SHP77 treated with DMSO at 0.1 percent for 48 hours (cell line): Measurements from ENCODE around the gene LAP3.
"Not testable (repeated sequence)": the region's sequence is repeated elsewhere in the genome, so short reads cannot be mapped to it uniquely, and the experiment has no call there.

ENCODE experiments used
- DNase-seq: peaks from one replicate; lab custom pipeline; 2025; lab: John Stamatoyannopoulos, UW

The LAP3 gene

DNA sequence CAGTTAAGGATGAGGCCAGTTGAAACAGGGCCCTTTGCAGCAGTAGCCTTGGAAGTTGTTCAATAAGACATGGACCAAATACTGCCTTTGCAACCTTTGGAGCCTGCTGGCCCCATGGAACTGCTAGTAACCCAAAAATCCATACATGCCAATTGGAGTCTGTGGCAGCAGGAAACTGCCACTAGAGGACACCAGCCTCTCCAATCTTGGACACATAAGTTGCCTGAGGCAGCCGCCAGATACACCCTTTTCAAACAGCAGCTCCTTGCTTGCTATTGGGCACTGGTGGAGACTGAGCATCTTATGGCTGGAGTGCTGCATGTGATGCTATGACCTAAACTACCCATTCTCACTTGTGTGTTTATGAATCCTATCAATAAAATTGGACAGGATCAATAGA, 14.8 kb upstream of the LAP3 start:
- no peak for DNase-seq

DNA sequence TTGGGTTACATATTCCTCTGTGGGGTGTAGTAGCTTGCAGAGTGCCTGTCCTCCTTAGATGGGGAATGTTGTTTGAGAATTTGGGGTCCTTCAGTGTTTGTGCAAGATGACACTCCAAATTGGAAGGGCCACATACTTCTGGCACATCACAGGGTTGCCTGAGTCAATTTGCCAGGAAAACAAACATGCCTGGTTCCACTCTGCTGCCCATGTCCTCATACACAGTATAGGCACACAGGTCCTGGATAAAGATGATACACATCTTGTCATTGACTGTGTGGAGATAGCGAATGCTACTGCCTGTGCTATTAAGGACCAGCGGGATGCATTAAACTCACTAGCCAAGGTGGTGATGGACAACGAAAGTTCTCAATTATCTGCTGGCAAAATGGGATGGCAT, 11.2 kb upstream of the LAP3 start:
- no peak for DNase-seq

DNA sequence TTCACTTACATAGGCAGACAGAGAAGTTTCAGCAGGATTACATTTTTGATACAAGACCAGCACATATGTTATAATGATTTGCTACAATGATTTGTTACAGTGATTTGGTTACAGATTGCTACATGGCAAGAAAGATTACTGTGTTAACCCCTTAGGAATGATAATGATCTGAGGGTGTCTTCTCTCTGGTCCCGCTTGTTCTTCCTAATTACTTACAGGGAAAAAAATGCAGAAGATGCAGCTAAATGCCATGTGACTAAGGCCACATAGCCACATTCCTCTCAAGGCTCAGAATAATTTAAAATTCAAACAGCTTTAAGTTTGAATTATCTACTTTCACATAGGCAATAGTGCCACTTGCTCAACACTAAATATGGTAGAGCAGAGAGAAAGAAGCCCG, 9.7 kb upstream of the LAP3 start:
- no peak for DNase-seq

DNA sequence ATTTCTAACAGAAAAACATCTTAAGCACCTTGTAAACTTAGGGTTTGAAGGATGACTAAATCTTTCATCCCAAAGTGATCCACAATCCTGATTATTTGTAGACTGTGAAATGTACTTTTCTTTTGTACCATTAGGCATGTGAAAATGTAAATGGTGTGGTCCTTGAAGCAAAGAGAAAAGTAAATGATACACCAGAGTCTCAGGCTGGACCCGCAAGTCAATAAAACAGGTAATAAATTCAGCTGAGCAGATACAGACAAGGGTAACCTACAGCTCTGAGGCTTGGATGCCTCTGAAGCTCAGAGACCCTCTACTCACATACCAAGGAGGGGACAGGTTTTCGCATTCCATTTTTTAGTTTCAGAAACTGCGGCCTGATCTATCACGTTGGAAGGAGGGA, 2.8 kb upstream of the LAP3 start:
- no peak for DNase-seq

DNA sequence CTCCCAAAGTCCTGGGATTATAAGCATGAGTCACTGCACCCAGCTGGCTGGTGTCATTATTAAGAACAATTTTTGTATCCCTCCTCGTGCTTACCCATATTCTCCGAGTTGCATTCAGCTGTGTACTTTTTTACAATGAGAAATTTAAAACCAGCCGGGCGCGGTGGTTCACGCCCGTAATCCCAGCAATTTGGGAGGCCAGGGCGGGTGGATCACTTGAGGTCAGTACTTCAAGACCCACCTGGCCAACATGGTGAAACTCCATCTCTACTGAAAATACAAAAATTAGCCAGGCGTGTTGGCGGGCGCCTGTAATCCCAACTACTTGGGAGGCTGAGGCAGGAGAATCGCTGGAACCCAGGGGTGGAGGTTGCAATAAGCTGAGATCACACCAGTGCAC, 1.8 kb upstream of the LAP3 start:
- not testable (repeated sequence) for DNase-seq

DNA sequence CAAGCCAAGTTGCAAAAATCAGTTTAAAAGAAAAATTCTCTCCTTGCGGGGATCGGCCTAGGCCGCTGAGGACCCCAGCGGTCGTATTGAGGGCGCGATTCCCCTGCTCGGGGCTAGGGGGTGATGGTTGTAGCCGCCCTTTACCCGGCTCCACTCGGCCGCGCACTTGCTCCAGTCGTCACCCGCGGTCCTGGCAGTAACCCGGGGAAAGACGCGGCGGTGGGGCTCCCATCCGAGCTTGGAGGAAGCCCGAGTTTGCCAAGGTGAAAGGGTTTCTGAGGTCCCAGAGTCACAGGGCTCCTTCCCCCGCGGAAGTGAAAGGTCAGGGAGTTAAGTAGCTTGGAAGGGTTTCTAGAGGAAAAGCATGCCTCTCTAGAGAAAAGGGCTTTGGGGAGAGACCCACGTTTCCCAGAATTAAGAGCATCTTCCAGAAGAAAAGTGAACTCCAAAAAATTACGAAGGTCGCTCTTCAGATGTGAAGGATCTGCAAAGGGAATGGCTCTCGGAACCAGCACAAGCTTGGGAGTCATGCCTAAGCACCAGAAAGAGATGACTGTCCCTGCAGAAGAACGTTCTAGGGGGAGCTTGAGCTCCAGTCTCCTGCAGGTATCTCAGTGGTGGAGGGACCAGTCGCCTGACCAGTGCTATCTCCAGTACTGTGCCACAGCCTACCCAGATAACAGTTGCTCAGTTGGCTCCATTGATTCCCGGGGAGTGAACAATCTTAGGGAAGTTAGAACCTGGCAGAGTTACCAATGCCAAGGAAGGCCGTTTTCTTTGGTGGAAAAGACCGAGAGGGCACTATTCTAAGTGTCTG, 875 bp downstream of the LAP3 start:
- DNase-seq, result no peak

DNA sequence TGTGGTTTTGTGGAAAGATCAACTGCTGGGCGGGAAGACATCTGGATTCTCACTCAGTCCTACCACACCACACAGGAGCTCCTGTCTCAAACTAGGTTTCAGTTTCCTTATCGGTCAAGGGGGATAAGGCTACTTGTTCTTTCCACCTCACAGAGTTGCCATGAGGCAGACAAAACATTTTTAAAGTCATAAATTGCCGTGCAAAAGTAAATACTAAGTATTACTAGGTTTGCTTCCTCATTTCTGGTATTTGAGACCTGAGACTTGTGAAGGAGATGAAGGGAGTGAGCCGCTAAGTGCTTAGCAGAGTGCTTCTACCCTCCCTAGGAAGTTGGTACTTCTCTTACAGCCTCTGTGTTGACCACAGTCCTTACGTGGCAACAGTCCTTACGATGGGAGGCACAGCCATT, 1.5 kb downstream of the LAP3 start:
- DNase-seq, result no peak

DNA sequence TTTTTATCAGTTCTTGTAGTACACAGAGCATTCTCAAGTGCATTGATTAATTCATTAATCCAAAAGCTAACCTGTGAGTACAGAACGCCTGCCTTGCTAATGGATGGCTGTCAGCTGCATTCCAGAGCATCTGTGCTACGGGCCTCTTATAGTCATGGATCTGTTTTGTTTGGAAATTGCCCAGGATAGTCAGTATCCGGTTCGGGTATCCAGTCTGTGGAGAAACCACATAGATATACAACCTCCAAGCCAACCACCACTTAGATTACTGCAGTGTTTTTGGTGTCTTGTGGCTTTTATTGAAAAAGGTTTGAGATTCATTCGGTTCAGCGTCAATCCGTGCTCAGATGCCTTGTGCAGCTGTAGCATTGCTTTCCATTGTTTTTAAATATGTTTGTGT, 4.0 kb downstream of the LAP3 start:
- DNase-seq, result no peak

DNA sequence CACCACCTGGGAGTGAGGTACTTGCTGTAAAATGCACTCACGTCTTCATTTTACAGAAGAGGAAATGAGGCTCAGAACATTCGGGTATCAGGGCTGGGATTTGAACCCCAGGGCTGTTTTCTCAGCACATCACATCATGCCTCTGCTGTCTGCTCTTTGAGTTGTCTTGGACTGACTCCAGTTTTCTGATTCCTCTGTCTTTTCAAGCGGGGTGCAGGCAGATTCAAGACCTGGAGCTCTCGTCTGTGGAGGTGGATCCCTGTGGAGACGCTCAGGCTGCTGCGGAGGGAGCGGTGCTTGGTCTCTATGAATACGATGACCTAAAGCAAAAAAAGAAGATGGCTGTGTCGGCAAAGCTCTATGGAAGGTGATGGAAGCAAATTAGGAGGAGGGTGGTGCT, 6.3 kb downstream of the LAP3 start:
- DNase-seq, result no peak

DNA sequence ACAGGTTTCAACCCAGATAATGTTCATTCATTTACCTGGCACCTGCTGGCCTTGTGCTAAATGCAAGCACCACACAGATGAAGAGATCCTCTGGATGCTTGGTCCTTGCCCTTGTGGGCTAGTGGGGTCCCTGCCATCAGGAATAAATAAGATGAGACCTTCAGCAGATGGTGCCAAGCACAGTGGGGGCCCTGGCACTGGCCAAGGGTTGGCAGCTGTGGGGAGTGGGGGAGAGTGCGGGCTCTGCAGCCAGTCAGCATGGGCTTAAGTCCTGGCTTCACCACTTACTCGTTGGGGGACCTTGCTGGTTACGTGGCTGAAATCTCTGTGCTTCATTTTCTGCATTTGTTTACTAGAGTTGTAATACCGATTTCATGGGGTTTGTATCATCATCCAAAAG, 6.9 kb downstream of the LAP3 start:
- DNase-seq, result no peak

DNA sequence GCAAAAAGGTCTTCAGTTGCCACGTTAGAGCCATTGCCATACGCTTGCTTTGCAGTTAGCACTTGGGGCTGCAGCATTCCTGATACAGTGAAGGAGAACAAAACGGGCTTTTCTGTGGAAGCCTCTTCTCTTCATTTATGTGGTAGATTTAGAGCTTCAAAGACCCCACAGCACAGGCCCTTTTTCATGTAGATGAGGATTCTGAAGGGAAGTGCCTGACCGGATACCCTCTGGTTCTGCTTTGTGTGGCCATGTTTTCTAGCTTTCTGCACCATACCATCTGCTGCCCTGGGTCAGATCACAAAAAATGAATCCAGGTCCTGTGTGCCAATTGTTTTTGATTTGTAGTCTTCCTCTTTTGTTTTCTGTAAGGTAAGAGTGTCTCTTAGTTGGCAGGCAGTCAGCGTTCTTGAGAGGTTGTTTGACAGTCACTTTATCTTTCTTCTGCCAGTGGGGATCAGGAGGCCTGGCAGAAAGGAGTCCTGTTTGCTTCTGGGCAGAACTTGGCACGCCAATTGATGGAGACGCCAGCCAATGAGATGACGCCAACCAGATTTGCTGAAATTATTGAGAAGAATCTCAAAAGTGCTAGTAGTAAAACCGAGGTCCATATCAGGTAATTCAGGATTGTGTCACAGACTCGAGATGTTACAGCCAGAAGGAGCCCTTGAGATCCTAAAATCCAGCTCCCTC, 7.7 kb downstream of the LAP3 start:
- no peak for DNase-seq

DNA sequence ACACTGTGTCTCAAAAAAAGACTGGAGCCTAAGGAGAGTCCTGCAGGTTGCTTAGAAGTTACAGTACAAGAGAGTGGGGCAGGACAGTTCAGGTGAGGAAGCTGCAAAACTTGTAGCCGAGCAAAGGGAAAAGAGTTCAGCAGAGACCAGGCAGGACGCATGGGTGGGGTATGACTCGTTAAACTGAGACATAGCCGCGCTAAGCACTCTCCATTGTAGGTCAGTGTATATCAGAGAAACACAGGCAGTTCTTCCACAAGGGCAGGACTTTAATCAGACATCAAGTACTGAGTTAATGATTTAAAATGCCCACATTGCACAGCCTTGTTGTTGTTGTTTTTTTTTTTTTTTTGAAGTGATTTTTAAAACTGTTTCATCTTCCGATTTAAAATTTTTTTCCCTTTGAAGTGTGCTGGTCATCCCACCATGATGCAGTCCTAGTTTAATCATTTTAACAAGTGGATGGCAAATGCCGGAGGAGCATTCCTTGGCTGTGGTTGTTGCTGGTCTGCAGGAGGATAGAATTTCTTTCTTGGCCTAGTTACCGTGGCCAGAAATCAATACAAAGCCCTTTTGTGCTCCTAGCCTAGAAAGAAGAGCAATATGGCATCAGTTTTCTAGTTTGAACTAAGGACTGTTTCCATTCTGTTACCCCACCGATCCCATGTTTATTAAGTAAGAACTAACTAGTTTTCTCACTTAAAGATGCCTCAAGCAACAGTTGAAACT, 10.3 kb downstream of the LAP3 start:
- no peak for DNase-seq

DNA sequence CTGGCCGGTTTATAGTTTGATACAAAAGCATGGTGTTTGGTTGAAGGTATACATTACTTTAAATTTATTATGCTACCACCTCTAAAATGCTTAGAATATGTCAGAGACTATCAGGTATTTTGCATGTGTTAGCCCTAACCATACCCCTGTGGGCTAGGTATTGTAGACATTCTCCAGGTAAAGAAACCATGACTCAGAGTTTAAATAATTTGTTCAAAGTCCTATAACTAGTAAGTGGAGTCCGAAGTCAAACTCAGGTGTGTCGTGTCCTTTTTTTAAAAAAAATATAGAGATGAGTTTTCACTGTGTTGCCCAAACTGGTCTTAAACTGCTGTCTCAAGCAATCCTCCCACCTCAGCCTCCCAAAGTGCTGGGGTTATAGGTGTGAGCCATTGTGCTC, 12.4 kb downstream of the LAP3 start:
- DNase-seq, result no peak

DNA sequence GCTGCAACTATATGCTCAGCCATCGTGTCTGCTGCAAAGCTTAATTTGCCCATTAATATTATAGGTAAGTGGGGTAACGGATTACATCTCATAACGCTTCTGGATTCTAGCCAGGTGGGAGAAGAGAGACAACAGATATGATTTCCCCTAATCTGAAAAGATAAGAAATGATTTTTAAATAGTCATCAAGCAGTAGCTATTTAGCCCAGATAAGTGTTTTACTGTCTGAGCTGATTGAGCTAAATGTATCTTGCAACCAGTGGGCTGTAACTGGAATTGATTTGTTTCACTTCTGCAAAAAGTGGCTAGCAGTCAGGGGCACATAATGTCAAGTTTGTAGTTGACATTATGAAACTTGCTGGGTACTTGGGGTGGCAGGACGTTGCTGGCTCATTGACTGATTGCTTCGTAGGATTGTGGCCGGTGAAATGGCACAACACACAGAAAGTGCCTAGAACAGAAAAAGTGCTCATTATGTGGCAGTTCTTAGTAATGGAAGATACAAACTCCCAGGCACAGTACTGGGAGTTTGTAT, 18.5 kb downstream of the LAP3 start:
- no peak for DNase-seq

DNA sequence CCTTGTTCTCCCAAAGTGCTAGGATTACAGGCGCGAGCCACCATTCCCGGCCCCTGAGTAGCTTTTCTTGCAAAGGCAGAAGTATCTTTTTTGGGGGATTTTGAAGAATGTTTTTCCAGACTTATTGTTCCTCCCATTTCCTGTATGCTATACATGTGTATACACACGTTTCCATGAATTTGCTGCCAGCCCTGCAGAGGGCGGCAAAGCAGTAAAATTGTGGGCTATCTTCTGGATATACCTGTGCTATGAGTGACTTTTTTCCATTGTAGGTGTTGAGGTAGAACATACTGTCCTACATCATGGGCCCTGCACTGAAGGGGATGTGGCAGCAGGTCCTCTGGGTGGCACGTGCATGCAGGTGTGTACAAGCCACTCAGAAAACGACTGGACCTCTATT, 20.5 kb downstream of the LAP3 start:
- no peak for DNase-seq

DNA sequence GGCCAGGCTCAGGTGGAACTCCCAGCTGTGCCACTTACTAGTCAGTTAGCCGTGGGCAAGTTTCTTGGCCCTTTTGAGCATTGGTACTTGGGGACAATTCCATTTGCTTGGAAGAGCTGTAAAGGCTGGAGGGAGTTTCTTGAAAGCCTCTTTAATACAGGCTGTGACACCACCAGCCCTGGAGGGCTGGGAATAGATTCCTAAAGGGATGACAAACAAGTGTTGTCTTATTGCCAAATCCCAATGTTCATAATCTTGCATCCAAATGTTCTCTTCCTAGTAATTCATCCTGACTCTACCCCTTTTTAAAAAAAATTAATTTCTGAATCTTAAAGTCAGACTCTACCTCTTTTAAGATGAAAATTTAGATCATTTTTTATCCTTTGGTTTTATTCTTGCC, 22.8 kb downstream of the LAP3 start:
- no peak for DNase-seq

DNA sequence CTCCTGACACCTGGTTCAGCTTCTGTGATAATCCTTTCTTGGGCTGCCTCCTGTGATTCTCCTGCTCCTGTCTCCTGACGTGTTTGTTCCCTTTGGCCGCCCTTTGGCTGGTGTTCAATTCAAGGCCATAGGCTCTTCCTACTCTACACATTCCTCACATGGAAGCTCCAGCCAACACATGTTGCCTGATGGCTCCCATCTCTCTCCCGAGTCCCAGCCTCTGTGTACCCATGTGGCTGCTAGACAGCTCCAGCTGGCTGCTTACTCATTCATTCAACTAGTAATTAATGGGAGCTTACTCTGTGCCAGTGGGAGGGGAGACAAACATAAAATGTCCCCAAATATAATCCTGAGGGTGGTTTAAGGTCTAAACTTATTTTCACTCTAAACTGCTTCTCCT, 28.2 kb downstream of the LAP3 start:
- DNase-seq, result no peak

DNA sequence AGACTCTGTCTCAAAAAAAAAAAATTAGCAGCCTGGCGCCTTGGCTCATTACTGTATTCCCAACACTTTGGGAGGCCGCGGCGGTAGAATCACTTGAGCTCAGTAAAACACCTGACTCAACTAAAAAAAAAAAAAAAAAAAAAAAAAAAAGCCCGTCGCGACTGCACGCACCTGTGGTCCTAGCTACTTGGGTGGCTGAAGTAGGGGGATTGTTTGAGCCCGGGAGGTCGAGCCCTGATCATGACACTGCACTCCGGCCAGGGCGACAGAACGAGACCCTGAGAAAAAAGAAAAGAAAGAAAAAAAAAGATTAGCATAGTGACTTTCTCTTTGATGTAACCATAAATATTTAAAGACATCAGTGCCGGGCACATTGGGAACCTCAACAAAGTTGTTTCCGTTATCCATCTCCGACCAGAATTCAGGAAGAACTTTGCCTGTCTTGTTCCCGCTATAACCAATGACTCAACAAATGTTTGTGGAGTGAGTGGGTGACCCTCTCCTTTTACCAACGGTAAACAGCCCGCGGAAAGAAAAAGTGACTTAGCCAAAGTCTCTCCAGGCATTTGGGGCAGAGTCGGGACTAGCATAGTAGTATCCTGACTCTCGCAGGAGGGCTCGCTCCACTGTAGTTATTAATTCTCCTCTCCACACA, 36.9 kb downstream of the LAP3 start:
- peak; percentile 8 for DNase-seq

DNA sequence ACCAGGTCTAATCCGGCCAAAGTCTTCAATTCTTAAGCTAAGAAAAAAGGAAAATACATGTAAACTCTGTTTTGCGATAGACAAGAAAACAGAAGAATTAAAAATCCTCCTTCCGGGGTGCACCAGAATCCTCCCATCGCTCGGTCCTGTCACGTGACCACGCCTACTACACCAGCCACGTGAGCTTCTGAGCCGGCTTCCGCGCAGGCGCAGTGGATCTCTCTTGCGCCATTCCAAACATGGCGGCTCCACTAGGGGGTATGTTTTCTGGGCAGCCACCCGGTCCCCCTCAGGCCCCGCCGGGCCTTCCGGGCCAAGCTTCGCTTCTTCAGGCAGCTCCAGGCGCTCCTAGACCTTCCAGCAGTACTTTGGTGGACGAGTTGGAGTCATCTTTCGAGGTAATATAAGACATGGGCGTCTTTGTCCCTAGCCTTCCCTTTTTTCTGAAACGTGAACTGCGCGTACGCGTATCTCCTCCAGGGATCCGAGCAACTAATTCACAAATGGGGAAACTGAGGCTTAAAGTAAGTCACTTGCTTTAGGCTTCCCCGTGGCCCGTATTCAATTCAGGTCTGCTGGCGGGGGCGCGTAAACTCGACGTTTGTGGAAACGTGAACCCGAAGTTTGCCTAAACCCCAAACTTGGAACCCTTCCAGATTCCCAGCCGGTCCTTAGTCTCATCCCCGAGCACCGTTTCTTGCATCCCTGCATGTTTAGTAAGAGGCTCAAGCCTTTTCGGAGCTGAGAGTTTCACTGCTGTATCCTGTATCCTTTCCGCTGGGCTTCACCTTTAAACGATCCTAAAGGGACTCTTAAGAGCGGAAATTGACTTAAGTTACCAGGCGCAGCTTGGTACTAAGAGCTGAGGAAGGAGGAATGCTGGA, 37.7 kb downstream of the LAP3 start, which contains the start of gene MED28:
TSS of gene MED28 (plus strand) at position 226 of the 884 bp plus-strand sequence. CDS start at position 240, 14 bp downstream.
- peak; percentile 35 for DNase-seq

DNA sequence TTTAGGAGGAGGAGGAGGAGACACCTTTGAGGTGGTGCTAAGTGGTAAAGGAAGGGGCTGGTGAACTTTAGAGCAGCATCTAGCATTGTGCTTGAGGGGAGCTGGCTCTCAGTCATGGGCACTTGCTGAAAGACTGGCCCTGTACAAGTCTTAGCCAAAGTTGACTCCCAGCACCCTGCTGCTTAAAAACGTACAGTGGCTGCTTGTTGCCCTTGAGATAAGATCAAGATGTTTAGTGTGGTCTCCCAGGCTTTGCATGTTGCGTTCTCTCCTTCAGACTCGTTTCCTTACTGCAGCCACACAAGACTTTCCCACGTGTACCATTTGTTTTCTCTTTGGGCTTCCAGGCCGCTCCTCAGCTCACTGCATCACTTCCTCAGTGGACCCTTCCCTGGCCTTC, 39.3 kb downstream of the LAP3 start:
- no peak for DNase-seq

DNA sequence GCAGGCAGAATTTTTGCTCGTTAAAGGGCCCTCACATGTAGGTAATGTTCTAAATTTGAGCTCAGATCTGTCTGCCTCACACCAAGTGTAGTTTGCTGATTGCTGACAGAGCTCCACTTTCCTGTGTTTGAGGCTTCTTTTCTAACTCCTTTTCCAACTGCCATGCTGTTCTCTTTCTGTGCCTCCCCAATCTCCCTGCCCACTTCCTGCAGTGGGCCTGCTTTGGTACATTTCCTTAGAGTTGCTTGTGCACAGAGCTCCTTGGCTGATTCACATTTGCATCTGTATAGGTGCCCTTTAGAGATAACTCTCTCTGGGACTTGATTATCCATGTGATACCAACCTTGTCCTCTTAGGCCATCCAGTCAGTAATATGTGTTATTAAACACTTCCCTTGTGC, 41.9 kb downstream of the LAP3 start:
- no peak for DNase-seq
